Left lobe of liver (tissue), 2 donors: ENCODE data around the gene PRKAR2B. TPM values are rescaled to one million over a fixed set of nuclear protein-coding genes. Genes with fewer than 3 reads are reported as not detected.

Source experiments
- ATAC-seq: fragments of 200-7000 bp; cut with Tn5 transposase; one replicate; pipeline ENCODE4 v1.9.1; 2020; ENCODE audit warnings: mild to moderate bottlenecking, moderate library complexity
- DNase-seq: peaks from one replicate; pipeline ENCODE4 v3.0.0-alpha.2; 2020; ENCODE audit warnings: low spot score
- total RNA-seq: library from RNA; stranded (reverse); gene quantifications from one replicate; pipeline ENCODE4 v1.2.1, GENCODE V29; 2021
- donor health status: DM: no; HTN: no; CAD: no; lungs with moderate emphysema.
- donor health status: DM: no; HTN: yes; CAD: no.

The PRKAR2B gene
- total RNA-seq, result 2.0 TPM

DNA sequence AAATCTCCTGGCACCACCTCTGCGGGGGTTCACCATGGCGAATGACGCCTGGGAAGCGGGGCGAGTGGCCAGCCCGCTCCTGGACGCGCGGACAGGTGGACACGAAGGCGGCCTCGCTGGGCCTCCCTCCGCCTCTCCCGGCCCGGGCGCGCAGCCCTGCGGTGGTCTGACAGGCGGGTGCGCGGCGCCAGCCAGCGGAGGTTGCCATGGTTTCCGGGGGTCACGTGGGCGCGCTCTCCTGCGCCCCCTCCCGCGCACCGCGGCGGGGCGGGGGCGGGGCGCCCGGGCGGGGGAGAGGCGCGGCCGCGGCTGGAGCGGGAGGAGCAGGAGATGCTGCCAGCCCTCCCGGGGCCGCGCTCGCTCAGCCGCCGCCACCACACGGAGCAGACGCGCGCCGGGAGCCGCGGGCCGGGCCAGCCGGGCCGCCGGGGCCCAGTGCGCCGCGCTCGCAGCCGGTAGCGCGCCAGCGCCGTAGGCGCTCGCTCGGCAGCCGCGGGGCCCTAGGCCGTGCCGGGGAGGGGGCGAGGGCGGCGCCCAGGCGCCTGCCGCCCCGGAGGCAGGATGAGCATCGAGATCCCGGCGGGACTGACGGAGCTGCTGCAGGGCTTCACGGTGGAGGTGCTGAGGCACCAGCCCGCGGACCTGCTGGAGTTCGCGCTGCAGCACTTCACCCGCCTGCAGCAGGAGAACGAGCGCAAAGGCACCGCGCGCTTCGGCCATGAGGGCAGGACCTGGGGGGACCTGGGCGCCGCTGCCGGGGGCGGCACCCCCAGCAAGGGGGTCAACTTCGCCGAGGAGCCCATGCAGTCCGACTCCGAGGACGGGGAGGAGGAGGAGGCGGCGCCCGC lies at the start of gene PRKAR2B:
Gene PRKAR2B, plus strand, starts transcription at position 359 of the 848 bp plus-strand sequence. Its CDS starts 203 bp downstream, at position 562.
- DNase-seq (peak; percentile 72), ATAC-seq (peak; percentile 98)

GRCh38 chr7:106994833-106995232 lies 49.7 kb upstream of the PRKAR2B start:
- DNase-seq (no peak), ATAC-seq (no peak)

GRCh38 chr7:106997487-106998271 lies 46.8 kb upstream of the PRKAR2B start:
- ATAC-seq (no peak), DNase-seq (no peak)

DNA sequence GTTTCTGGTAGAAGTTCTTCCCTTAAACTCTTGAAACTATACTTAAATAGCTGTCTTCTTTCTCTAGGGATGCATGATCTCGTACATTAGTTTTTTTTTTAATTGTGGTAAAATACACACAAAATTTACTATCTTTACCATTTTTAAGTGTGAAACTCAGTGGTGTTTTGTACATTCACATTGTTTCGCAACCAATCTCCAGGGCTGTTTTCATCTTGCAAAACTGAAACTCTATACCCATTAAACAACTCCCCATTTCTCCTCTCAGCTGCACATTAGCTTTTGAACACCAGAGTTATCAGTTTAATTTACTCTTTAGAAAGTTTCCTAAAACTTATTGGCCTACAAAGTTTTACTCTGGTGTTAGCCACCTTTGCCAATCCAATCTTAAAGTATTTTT lies 45.5 kb upstream of the PRKAR2B start:
- no peak for ATAC-seq

DNA sequence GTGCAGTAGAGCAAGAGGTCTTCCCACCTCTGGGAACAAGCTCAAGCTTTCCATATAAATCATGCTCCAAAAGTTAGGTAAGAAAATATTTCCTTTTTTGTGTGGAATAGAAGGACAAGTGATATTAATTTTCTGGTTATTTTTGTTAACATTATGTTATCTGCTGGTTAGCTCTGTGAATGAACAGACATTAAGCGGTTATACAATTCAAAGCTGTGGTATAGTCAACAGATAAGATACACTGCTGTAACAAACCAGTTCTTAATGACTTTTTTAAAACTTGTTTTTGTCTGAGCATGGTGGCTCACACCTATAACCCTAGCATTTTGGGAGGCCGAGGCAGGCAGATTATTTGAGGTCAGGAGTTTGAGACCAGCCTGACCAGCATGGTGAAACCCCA lies 43.0 kb upstream of the PRKAR2B start:
- no peak for ATAC-seq
- DNase-seq, result no peak

More for the DNA sequence above, 45.5 kb upstream of the PRKAR2B start:
- no peak for DNase-seq

GRCh38 chr7:107002126-107002525 lies 42.4 kb upstream of the PRKAR2B start:
- DNase-seq (no peak), ATAC-seq (no peak)

DNA sequence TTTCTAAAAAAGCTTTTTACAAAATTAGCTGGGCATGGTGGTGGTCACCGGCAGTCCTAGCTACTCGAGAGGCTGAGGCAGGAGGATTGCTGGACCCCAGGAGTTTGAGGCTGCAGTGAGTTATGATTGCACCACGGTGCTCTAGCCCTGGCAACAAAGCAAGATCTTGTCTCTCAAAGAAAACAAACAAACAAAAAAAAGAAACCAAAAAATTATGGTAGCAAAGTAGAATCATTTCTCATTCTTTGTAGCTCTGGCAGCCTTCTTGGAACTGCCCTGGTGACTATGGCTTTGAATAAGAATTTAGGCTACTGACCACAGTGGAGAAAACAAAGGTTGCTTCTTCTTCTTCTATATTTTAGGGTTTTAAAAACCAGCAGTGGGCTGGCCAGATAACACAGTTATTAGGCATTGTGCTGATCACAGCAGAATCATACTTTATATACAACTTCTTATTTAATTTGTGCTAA lies 41.9 kb upstream of the PRKAR2B start:
- DNase-seq (no peak), ATAC-seq (no peak)

- ATAC-seq, result peak; percentile 42
These were observed 37.3 kb upstream of the PRKAR2B start for GRCh38 chr7:107007007-107007891.

GRCh38 chr7:107007892-107008287 lies 36.6 kb upstream of the PRKAR2B start:
- DNase-seq (no peak), ATAC-seq (no peak)

More at GRCh38 chr7:107007007-107007891, 37.3 kb upstream of the PRKAR2B start:
- DNase-seq, result no peak

GRCh38 chr7:107009846-107010203 lies 34.7 kb upstream of the PRKAR2B start:
- no peak for ATAC-seq
- no peak for DNase-seq

GRCh38 chr7:107012691-107013090 lies 31.8 kb upstream of the PRKAR2B start:
- DNase-seq (no peak), ATAC-seq (no peak)

GRCh38 chr7:107014387-107015023 lies 30.0 kb upstream of the PRKAR2B start:
- DNase-seq (no peak), ATAC-seq (no peak)

DNA sequence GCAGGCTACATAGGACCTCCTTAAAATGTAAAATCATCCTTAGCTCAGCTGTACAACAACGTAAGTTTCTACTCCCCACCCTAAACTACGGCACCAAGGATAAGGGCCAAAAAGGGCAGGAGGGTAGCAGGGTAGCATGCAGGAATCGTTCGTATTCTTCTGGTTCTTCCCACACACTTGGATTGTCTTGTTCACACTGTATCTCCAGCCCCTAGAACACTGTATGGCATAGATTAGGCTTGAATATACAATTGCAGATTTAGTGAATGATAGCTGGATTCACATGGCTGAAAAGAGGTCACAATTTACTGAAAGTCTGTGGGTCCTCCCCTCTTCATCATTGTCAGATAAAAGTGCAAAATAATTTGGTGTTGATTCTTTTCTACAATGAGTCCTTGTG lies 28.2 kb upstream of the PRKAR2B start:
- ATAC-seq, result no peak
- no peak for DNase-seq

- no peak for ATAC-seq
- no peak for DNase-seq
These were observed 26.4 kb upstream of the PRKAR2B start for GRCh38 chr7:107017965-107018719.

DNA sequence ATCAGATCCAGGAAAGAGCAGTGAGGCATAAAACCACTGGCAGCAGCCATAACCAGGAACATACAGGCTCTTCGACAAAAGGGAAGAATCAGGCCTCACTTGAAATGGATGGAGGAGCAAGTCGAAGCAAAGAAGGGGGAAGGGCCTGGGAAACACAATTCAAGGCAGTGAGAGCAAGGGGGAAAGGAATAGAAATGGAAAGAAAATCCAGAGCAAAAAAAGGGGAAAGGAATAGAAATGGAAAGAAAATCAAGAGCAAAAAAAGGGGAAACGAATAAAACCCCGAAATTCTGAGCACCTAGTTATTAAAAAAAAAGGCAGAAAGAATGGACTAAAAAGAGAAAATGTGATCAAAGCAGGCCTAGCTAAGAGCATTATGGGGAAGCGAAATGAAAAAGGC lies 24.1 kb upstream of the PRKAR2B start:
- no peak for ATAC-seq
- DNase-seq, result no peak

GRCh38 chr7:107021600-107021999 lies 22.9 kb upstream of the PRKAR2B start:
- ATAC-seq (no peak), DNase-seq (no peak)

DNA sequence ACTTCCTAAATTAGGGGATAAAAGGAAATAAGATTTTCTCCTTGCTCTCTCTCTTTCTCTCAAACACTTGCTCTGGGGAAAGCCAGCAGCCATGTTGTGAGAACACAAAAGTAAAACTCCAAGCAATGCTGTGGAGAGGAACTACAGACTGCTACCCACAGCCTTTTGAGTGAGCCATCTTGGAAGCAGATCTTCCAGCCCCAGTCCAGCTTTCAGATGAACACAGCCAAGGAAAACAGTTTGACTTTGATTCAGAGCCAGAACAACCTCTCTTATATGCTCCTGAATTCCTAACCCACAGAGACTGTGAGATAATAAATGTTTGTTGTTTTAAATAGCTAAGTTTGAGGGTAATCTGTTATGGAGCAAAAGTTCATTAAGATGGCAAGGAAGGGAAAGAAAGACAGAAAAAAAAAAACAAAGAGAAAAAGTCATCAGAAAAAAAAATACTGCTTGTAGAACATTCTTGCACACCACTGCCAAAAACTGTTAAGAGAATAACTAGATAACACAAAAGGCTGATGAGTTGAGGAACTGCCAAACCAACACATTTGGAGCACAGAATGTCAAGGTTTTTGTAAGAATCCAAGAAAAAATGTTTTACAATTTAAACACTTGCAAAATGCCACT lies 20.9 kb upstream of the PRKAR2B start:
- no peak for ATAC-seq
- DNase-seq, result no peak

DNA sequence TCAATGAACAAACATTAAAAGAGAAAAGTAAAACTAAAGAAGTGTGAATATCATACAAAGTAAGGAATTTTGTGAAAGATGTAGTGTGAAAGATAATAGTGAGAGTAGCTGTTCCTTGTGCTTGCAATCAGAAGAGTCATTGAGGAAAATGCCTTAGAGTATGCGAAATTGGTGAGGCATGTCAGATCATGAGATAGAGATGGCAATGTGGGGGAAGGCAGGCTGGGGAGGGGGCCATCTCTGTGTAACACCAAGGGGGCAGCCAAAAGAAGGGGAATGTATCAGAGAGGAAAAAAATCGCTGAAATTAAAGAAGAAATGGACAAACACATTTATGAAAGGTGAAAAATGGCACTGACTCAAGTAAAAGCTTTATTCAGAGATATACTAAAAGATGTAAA lies 19.6 kb upstream of the PRKAR2B start:
- ATAC-seq (no peak), DNase-seq (no peak)

- no peak for DNase-seq
- no peak for ATAC-seq
These were observed 18.9 kb upstream of the PRKAR2B start for GRCh38 chr7:107025449-107026103.
